OCI-LY7 (cell line): ENCODE data around the gene ARRDC5. TPM values are rescaled to one million over a fixed set of nuclear protein-coding genes. Genes with fewer than 3 reads are reported as not detected.

ENCODE experiments used
- BruUV-seq: library from RNA; stranded (reverse); fragments of 400-500 nt; replicated peaks from 2 replicates; lab custom pipeline; 2021; lab: Mats Ljungman, UMichigan
- CTCF ChIA-PET: fragments of 300-600 bp; sonication (Branson Sonifier 250); formaldehyde crosslinking; loops from one replicate; lab custom pipeline; 2022; ENCODE audit warnings: antibody characterized with exemption; ENCODE audit not compliant: unreplicated experiment; lab: Charles Lee
- POLR2A ChIA-PET: fragments of 300-600 bp; sonication (Branson Sonifier 250); formaldehyde crosslinking; loops from one replicate; lab custom pipeline; 2022; ENCODE audit warnings: antibody characterized with exemption; lab: Charles Lee
- DNase-seq: peaks from one replicate; pipeline ENCODE4 v3.0.0-alpha.2; 2015; ENCODE audit warnings: low spot score
- H2AFZ ChIP-seq: fragments of 200-600 bp; sonication (generic), shearing (Covaris generic); 2 replicates; pipeline ENCODE4 v1.6.1; 2014; ENCODE audit warnings: mild to moderate bottlenecking, antibody characterized with exemption, low read length, moderate library complexity
- H3K27ac ChIP-seq: fragments of 200-600 bp; sonication (generic); 2 replicates; pipeline ENCODE4 v1.5.1; 2014; ENCODE audit warnings: mixed run types, low read depth, mild to moderate bottlenecking, moderate library complexity, low read length, inconsistent platforms; ENCODE audit not compliant: poor library complexity, severe bottlenecking
- H3K36me3 ChIP-seq: fragments of 200-600 bp; sonication (generic); 2 replicates; pipeline ENCODE4 v1.6.1; 2014; ENCODE audit warnings: mild to moderate bottlenecking, antibody characterized with exemption, low read length, moderate library complexity, mixed read lengths; ENCODE audit not compliant: insufficient read depth
- H3K4me1 ChIP-seq: fragments of 200-600 bp; sonication (generic); 2 replicates; pipeline ENCODE4 v1.5.1; 2014; ENCODE audit warnings: mild to moderate bottlenecking, low read length; ENCODE audit not compliant: insufficient read depth, poor library complexity, severe bottlenecking
- H3K4me2 ChIP-seq: fragments of 200-600 bp; sonication (generic); 2 replicates; pipeline ENCODE4 v1.6.1; 2014; ENCODE audit warnings: mild to moderate bottlenecking, low read length
- H3K4me3 ChIP-seq: fragments of 200-600 bp; sonication (generic); 2 replicates; pipeline ENCODE4 v1.5.1; 2014; ENCODE audit warnings: mild to moderate bottlenecking, low read depth, low read length; ENCODE audit not compliant: poor library complexity, severe bottlenecking
- H3K79me2 ChIP-seq: fragments of 200-600 bp; sonication (generic); 2 replicates; pipeline ENCODE4 v1.6.1; 2016; ENCODE audit warnings: low read depth, mild to moderate bottlenecking, low read length, moderate library complexity, mixed read lengths; ENCODE audit not compliant: insufficient read depth
- H3K9me2 ChIP-seq: fragments of 200-600 bp; sonication (generic); 2 replicates; pipeline ENCODE4 v1.6.1; 2016; ENCODE audit warnings: mild to moderate bottlenecking, low read length, mixed read lengths; ENCODE audit not compliant: insufficient read depth
- H3K9me3 ChIP-seq: fragments of 200-600 bp; sonication (generic); 2 replicates; pipeline ENCODE4 v1.6.1; 2014; ENCODE audit warnings: mild to moderate bottlenecking, mixed run types, low read length, mixed read lengths
- H4K20me1 ChIP-seq: fragments of 200-600 bp; sonication (generic); 2 replicates; pipeline ENCODE4 v1.6.1; 2014; ENCODE audit warnings: mild to moderate bottlenecking, antibody characterized with exemption, low read length, moderate library complexity, mixed read lengths; ENCODE audit not compliant: insufficient read depth
- CTCF ChIP-seq: fragments of 200-600 bp; sonication (generic); conservative IDR thresholded peaks from 2 replicates; pipeline ENCODE4 v1.5.1; 2014; ENCODE audit warnings: mild to moderate bottlenecking, antibody characterized with exemption, low read length, moderate library complexity, mixed read lengths
- EZH2phosphoT487 ChIP-seq: fragments of 200-600 bp; sonication (generic); IDR thresholded peaks from 2 replicates; pipeline ENCODE4 v1.6.1; 2018; ENCODE audit warnings: low read depth, borderline replicate concordance, mild to moderate bottlenecking, mixed run types, antibody characterized with exemption, low read length, moderate library complexity, mixed read lengths
- intact Hi-C: fragments of 100-400 bp; cut with micrococcal nuclease; formaldehyde crosslinking; loops from one replicate; pipeline ENCODE4 v1.10.0; 2022; ENCODE audit not compliant: unreplicated experiment
- total RNA-seq, 2 experiments: library from RNA; depleted of rRNA in 1 of 2; stranded (reverse); fragments of >200 nt in 1 of 2; shearing (Covaris generic) in 1 of 2; gene quantifications; 2 replicates each; pipeline ENCODE4 v1.2.3, GENCODE V29; 2014 to 2022

Gene ARRDC5
- total RNA-seq, 2 experiments from 2014 or later = not detected

GRCh38 chr19:4870025-4870700 is 32.5 kb downstream of the ARRDC5 start:
- CTCF ChIA-PET = no interaction called here
- Histone ChIP-seq H3K4me2 (no peak overlapping the region), H4K20me1 (no peaks in the 10 kb centered on the region), H3K4me3 (no peak overlapping the region), H3K9me2 (no peaks in the 10 kb centered on the region), H3K36me3 (peaks cover 7% of the 10 kb centered on the region), H3K27ac (no peak overlapping the region), H3K9me3 (no peaks in the 10 kb centered on the region), H3K4me1 (peaks cover 33% of the 10 kb centered on the region), H2AFZ (no peak overlapping the region), H3K79me2 (peaks cover 19% of the 10 kb centered on the region)
- no TSS peak for BruUV-seq
- intact Hi-C loops = no loop called here
- POLR2A ChIA-PET = interaction anchor here (1.2 kb wide), 1 partner anchor 41 kb away, joined by 3 read pairs; no protein-coding TSS in a partner anchor
- TF ChIP-seq CTCF (no peak), EZH2phosphoT487 (no peak)
- no peak for DNase-seq

- ChIA-PET POLR2A (interaction anchor here (1.8 kb wide), 1 partner anchor 7 kb away, joined by 3 read pairs; no protein-coding TSS in a partner anchor), CTCF (interaction anchor here (0.7 to 1.0 kb wide), 2 partner anchors 17 to 73 kb away, joined by 3 read pairs; no protein-coding TSS in a partner anchor)
- peaks cover 27% of the 10 kb centered on the region for H3K79me2 ChIP-seq
- TF ChIP-seq CTCF (no peak), EZH2phosphoT487 (no peak)
- H3K4me1 ChIP-seq = peaks cover 47% of the 10 kb centered on the region
- DNase-seq = no peak
- peak overlapping the region; percentile 31; the same call in 1 of the 2 replicates for H2AFZ ChIP-seq
- BruUV-seq = no TSS peak
- H3K27ac ChIP-seq = peak overlapping the region; percentile 63
- no peaks in the 10 kb centered on the region for H4K20me1 ChIP-seq
- H3K36me3 ChIP-seq = peaks cover 7% of the 10 kb centered on the region
- H3K9me2 ChIP-seq = no peaks in the 10 kb centered on the region
- no peaks in the 10 kb centered on the region for H3K9me3 ChIP-seq
- peak overlapping the region; percentile 92 for H3K4me2 ChIP-seq
- H3K4me3 ChIP-seq = peak overlapping the region; percentile 78
- intact Hi-C loops = loop anchor here (10.0 kb wide), 1 partner anchor 96 kb away; the partner anchor contains the start of gene KDM4B
Measured at GRCh38 chr19:4868286-4868834, 34.3 kb downstream of the ARRDC5 start.
